Stimulated activated CD8-positive, alpha-beta memory T cell treated with anti-CD3 and anti-CD28 coated beads, Interleukin-12 subunit alpha, Interleukin-12 subunit beta, amount 100 ng/mL, for 24 hours (primary cell): ENCODE data around the gene KRI1.

ENCODE experiments used
- DNase-seq: peaks from one replicate; pipeline ENCODE4 v3.0.0-alpha.2; 2020; ENCODE audit errors: extremely low read depth

KRI1 gene

DNA sequence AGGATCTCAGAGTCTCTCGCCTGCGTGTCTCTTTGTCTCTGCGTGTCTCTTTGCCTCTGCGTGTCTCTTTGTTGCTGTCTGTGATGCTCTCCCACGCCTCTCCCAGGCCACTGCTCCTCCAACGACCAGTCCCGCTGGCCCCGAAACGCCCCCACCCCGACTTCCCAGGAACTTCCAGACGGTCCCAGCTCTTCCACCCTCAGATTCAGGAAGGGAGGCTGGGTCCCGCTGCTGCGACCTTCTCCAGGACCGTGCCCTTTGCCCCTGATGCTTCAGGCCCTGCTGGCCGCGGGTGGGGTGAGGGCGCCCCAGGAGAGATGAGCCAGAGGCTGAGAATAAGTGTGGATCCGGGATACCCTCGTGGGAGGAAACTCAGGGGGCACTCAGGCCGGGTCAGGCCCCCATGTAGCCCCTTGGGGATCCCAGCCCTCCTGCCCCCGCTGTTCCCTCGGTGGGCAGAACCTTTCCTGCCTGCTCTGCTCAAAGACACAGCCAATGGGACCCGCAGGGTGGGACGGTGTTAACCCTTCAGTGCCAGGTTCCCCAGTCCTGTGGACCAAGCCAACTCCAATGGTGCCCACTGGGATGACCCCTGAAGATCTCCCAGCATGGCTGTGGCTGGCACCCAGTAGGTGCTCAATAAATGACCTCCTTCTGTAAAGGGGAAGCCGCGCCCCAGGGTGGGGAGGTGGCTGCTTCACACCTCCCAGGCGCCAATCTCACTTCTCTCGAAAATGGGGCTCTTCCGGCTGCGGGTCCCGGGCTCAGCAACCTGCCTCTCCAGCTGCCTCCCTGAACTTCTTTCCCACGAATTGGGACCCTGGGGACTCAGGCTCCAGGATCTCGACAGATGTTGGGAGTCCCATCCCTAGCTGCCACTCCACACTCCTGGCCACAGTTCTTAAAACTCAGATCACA, 47.1 kb downstream of the KRI1 start:
- no peak for DNase-seq

DNA sequence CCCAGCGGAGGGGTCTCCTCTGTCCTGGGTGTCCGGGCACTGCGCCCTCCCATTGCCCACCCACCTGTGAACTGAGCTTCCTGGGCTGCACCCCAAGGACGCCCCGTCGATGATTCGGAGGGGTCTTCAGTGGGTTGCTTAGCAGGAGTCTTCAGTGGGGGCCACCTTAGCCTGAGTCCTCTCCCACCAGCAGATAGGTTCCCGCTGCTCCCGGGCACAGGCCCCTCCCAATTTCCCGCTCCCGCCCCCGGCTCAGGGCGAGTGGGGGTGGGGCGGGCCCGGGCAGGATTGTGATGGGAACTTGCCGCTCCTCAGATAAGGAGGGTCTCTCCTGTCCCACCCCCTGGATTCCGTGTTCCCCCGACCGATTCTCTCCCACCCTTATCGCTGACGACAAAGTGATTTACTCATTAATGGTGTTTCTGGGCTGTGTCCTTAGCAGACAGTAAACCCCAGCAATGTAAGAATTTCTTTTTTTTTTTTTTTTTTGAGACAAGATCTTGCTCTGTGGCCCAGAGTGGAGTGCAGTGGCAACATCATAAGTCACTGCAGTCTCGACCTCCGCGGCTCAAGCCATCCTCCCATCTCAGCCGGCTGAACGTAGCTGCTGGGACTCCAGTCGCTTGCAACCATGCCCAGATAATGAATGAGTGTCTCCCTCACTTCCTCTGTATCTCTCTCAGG, 47.9 kb downstream of the KRI1 start:
- DNase-seq: no peak

DNA sequence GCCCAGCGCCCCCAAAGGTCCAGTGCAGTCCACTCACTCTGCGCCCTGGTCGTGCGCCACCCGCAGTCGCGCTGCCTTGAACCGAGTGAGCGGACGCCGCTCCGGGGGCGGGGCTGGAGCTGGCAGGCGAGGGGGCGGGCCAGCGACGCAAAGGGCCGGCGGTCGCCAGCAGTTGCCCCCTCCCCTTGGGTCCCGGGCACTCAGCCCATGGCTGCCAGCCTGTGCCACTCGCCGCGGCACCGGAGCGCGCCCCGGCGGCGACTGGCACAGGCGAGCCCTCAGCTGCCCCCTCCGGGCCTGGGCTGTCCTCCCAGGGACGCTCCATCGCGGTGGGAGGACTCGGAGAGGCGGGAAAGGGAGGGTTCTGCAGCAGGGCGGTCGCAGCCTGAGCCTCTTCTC, 48.5 kb downstream of the KRI1 start, which contains the start of gene S1PR5:
Gene S1PR5, minus strand, starts transcription at position 87 of the 399 bp plus-strand sequence. CDS start 2,436 bp downstream, outside the sequence.
- no peak for DNase-seq

DNA sequence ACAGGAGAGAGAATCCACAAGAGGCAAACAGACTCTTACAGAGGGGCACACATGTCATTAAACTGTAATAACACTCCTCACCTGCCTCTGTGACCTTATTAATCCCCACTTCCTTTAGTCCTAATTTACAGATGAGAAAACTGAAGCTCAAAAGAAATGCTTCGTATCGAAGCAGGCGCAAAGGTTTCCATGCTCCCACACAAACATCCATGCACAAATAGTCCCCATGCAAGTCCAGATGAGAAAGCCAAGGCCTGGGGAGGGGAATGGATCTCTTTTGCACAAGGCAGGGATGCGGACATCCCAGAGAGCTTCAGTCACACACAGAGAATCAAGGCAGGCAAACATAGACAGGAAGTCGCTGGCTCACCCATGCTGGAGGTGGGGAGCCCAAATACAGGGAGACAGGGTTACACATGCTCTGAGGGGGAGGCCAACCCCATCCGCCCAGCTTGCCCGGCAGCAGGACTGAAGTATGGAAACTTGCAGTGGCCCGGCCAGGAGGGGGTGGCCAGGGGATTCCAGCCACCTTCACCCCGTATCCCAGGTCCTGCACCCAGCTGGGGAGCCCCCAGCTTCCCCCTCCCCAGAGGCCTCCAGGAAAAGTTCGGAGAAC, 49.0 kb downstream of the KRI1 start:
- DNase-seq: no peak

DNA sequence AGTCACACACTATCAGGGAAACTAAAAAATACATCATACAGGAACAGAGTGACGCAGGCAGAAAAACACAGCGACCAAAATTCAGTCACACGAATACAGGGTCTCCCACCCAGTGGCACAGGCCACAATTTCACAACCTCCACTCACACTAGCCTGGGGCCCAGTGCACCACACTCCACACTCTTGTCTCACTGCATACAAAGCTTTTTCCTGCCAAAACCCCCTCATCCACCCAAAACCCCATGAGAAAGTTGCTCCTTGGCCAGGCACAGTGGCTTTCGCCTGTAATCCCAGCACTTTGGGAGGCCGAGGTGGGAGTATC, 49.8 kb downstream of the KRI1 start:
- no peak for DNase-seq

DNA sequence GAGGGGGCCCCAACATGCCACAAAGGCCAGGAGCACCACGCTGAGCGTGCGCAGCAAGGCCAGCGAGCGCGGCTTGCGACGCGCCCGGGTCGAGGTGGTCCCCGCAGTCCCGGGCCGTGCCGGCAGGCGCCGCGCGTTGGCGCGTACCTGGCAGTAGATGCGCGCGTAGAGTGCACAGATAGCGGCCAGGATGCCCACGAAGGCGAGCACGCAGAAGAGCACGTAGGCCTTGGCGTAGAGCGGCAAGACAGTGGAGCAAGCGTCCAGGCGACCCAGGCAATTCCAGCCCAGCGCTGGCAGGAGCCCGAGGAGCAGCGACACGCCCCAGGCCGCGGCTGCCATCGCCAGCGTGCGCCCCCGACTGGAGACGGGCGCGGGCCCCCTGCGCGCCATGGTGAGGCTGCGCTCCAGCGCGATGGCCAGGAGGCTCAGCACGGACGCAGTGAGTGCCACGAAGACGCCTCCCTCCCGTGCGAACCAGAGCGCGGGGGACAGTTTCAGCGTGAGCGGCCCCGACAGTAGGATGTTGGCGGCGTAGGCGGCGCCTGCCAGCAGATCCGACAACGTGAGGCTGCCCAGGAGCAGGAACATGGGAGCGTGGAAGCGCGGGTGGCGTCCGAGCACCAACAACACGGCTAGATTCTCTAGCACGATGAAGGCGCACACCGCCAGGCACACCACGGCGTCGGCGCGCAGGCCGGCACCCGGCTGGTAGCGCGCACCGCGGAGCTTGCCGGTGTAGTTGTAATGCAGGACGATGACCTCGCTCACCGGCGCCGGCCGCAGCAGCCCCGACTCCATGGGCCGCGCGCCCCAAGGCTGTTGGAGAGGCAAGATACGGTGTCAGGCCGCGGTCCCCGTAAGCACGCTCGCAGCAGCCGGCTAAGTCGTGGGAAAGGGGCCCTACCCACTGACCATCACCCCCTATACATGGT, 51.3 kb downstream of the KRI1 start:
- DNase-seq: no peak

DNA sequence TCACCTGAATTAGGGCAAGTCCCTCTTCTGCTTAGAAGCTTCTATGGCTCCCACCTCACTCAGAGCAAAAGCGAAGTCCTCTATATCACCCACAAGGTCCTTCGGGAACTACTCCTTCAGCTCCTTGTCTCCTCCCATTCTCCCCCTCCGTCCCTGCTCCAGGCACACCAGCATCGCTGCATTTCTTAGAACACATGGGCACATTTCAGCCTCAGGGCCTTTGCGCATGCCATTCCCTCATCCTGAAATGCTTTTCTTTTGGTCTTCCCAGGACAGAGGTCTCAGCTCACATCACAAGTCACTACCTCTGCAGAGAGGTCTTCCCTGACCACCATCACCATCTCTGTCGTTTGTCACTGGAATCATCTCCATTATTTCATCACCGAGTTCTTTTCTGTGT, 52.6 kb downstream of the KRI1 start:
- DNase-seq: no peak

DNA sequence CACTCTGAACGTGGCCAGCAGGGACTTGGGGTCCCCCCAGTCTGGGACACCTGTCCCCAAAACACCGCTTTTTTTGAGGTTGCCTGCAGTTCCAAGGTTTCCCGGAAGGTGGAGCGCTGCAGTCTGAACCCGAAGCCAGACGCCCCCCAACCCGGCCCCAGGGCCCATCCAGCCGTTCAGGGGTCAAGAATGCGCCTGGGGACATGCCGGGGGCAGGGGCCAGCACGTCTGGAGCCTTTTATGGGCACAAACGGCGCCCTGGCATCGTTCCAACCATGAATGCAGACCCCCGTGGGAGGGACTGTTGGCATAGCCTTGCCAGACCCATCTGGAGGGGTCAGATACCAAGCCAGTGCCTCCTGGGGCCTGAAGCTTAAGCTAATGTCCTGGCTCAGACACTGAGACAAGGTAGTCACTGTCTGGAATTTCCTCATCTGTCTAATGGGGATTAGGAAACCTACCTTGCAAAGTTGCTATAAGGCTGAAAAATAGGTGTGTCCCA, 55.5 kb downstream of the KRI1 start:
- no peak for DNase-seq

DNA sequence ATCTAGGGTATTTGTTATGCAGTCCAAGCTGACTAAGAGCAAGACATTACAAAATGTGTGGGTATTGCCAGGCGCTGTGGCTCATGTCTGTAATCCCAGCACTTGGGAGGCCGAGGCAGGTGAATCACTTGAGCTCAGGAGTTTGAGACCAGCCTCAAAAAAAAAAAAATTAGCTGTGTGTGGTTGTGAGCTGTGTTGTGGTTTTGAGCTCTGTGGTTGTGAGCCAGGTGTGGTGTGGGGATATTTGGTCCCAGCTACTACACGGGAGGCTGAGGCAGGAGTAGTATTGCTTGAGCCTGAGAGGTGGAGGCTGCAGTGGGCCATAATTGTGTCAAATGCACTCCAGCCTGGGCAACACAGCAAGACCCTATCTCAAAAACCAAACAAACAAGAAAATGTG, 57.1 kb downstream of the KRI1 start:
- no peak for DNase-seq

DNA sequence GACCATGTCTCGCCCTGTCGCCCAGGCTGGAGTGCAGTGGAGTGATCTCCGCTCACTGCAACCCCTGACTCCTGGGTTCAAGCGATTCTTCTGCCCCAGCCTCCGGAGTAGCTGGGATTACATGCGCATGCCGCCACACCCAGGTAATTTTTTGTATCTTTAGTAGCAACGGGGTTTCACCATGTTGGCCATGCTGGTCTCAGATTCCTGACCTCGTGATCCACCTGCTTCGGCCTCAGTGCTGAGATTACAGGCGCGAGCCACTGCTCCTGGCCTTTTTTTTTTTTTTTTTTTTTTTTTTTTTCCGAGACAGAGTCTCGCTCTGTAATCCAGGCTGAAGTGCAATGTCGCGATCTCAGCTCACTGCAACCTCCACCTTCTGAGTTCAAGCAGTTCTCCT, 57.8 kb downstream of the KRI1 start:
- no peak for DNase-seq

DNA sequence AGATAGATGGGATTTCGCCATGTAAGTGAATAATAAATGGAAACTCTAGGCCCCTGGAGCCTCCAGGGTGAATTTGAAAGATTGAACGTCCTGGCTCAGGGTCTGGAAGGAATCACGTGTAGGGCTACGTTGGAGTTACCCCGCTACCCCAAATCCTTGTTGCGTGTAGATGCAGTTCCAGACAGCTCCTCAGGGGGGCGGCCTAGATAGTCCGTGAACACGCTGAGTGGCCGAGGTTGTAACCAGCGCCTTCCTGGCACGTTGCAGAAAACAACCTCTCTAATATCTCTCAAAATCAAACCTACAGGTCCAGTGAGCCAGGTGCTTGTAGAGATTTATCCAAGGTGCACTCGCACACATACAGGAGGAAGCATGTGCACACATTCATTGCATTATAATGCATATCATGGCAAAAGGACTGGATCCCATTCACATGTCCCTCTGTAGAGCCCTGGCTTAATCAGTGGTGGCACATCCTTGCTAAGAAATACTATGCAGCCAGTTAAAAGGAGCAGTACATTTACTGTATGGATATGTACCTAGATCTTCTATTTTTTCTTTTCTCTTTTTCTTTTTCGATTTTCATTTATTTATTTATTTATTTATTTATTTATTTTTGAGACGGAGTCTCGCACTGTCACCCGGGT, 60.1 kb downstream of the KRI1 start:
- no peak for DNase-seq
